Measurements from ENCODE around the gene TRIM56.

DNA sequence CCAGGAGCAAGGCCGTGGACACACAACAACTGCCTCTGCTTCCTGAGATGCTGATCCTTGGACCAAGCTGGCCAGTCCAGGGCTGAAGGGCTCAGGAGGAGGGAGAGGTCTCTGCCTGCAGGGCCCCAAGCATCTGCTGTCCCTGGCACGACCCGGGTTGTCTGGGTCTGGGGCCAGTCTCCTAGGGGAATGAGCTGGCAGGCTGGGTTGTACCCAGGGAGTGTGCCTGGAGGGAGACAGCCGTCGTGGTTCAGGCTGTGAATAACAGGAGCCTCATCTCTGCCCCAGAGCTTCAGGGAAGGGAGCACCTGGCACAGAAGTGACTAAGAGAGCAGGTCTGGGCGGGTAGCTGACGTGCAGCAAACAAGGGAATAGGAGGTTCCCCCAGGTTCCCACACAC, 23.7 kb downstream of the TRIM56 start:
- TF ChIP-seq FOXM1 (IDR thresholded peaks at IDR 0.05; ENCODE audit: low read depth) (no peak), FOXM1 (CRISPR knock-in tag; IDR thresholded peaks at IDR 0.05; ENCODE audit: low read depth) (no peak), ZBTB8A (IDR thresholded peaks at IDR 0.05; ENCODE audit: partially characterized antibody) (no peak), HCFC1 (IDR thresholded peaks at IDR 0.05; ENCODE audit: low read depth, low read length) (no peak), SRSF9 (IDR thresholded peaks at IDR 0.05; ENCODE audit: borderline replicate concordance, low read depth, low read length) (no peak)
- TF ChIP-seq, protein P1, sequence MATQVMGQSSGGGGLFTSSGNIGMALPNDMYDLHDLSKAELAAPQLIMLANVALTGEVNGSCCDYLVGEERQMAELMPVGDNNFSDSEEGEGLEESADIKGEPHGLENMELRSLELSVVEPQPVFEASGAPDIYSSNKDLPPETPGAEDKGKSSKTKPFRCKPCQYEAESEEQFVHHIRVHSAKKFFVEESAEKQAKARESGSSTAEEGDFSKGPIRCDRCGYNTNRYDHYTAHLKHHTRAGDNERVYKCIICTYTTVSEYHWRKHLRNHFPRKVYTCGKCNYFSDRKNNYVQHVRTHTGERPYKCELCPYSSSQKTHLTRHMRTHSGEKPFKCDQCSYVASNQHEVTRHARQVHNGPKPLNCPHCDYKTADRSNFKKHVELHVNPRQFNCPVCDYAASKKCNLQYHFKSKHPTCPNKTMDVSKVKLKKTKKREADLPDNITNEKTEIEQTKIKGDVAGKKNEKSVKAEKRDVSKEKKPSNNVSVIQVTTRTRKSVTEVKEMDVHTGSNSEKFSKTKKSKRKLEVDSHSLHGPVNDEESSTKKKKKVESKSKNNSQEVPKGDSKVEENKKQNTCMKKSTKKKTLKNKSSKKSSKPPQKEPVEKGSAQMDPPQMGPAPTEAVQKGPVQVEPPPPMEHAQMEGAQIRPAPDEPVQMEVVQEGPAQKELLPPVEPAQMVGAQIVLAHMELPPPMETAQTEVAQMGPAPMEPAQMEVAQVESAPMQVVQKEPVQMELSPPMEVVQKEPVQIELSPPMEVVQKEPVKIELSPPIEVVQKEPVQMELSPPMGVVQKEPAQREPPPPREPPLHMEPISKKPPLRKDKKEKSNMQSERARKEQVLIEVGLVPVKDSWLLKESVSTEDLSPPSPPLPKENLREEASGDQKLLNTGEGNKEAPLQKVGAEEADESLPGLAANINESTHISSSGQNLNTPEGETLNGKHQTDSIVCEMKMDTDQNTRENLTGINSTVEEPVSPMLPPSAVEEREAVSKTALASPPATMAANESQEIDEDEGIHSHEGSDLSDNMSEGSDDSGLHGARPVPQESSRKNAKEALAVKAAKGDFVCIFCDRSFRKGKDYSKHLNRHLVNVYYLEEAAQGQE (IDR thresholded peaks at IDR 0.05; ENCODE audit: borderline replicate concordance) = no peak
- TF ChIP-seq, protein P1 (CRISPR knock-in tag; IDR thresholded peaks at IDR 0.05; ENCODE audit: low read depth) = no peak
- TF ChIP-seq, protein P2, sequence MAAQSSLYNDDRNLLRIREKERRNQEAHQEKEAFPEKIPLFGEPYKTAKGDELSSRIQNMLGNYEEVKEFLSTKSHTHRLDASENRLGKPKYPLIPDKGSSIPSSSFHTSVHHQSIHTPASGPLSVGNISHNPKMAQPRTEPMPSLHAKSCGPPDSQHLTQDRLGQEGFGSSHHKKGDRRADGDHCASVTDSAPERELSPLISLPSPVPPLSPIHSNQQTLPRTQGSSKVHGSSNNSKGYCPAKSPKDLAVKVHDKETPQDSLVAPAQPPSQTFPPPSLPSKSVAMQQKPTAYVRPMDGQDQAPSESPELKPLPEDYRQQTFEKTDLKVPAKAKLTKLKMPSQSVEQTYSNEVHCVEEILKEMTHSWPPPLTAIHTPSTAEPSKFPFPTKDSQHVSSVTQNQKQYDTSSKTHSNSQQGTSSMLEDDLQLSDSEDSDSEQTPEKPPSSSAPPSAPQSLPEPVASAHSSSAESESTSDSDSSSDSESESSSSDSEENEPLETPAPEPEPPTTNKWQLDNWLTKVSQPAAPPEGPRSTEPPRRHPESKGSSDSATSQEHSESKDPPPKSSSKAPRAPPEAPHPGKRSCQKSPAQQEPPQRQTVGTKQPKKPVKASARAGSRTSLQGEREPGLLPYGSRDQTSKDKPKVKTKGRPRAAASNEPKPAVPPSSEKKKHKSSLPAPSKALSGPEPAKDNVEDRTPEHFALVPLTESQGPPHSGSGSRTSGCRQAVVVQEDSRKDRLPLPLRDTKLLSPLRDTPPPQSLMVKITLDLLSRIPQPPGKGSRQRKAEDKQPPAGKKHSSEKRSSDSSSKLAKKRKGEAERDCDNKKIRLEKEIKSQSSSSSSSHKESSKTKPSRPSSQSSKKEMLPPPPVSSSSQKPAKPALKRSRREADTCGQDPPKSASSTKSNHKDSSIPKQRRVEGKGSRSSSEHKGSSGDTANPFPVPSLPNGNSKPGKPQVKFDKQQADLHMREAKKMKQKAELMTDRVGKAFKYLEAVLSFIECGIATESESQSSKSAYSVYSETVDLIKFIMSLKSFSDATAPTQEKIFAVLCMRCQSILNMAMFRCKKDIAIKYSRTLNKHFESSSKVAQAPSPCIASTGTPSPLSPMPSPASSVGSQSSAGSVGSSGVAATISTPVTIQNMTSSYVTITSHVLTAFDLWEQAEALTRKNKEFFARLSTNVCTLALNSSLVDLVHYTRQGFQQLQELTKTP (IDR thresholded peaks at IDR 0.05; ENCODE audit: low read depth in 1 of 2, partially characterized antibody in 2 of 2) = no peak

Data from K562 (cell line).